Measurements from ENCODE around the gene LRRC4C.

Gene LRRC4C

DNA sequence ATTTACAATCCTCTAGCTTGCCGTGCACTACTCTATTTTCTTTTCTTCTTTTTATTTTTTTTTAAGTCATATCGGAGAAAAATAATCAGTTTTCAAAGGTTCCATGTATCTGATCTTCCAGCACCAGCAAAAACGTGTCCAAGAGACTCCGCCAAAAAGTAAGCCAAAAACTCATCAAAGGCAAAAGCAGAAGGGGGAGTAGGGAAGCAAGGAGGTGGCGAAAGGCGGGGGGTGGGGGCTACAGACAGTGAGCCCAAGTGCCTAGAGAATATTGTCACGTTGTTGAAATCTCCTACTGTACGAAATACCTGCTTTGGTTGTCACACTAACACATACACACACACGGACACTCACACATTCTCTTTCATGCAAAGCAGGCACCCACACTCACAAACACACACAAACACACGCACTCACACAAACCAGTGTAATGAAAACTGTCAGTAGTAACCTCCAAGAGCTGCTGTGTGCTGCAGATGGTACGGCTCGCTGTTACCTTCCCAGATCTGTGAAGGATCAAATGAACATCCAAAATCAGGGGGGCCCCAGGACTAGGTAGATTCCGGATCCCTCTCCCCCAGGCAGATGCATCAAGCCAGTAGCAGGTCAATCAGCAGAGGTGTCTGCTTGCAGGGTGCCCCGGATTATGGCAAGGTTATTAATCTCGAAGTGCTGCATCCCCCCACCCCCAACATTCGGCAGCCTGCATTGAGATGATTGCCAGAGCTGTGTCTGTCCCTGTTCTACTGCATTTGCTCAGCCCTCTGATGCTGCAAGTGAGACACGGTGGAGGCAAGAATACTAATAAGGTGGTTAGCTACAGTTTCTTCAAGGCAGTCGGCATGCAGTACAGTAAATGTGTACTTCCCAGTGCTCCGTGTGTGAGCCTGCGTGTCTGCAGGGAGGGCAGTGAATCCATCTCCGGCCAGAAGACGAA, at the start of gene LRRC4C:
Gene LRRC4C, minus strand, starts transcription at position 188 of the 937 bp plus-strand sequence.
- Histone ChIP-seq H3K4me3 (ENCODE audit: low read depth, low read length) (no peak within 1 kb of the TSS), H3K27me3 (ENCODE audit: insufficient read depth, low read length) (peaks cover 9% of the 10 kb centered on the region; the same call in 1 of the 2 replicates), H3K79me2 (ENCODE audit: control insufficient read depth, insufficient read depth, low read length, unreplicated experiment) (no peaks in the 10 kb centered on the region), H2AFZ (ENCODE audit: low read length, unreplicated experiment) (no peak within 1 kb of the TSS), H3K4me1 (ENCODE audit: control insufficient read depth, insufficient read depth, low read length, unreplicated experiment) (no peaks in the 10 kb centered on the region), H3K36me3 (ENCODE audit: insufficient read depth, low read length) (no peaks in the 10 kb centered on the region), H3K27ac (ENCODE audit: low read depth, low read length) (no peak within 1 kb of the TSS)

DNA sequence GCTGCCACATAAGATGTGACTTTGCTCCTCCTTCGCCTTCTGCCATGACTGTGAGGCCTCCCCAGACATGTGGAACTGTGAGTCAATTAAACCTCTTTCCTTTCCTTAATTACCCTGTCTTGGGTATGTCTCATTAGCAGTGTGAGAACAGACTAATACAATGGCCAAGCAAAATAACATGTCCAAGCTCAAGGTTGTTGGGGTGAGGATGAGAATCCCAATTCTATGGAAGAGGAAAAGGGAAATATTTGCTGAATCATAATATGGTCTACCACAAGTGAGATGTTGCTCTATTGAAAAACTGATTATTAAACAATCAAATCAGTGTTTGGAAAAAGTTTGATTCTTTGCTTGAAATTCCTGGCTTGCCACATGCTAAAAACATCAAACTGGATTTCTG, 48.7 kb upstream of the LRRC4C start:
- Histone ChIP-seq H3K4me1 (ENCODE audit: control insufficient read depth, insufficient read depth, low read length, unreplicated experiment) (no peaks in the 10 kb centered on the region), H2AFZ (ENCODE audit: low read length, unreplicated experiment) (no peak overlapping the region), H3K36me3 (ENCODE audit: insufficient read depth, low read length) (no peaks in the 10 kb centered on the region)

DNA sequence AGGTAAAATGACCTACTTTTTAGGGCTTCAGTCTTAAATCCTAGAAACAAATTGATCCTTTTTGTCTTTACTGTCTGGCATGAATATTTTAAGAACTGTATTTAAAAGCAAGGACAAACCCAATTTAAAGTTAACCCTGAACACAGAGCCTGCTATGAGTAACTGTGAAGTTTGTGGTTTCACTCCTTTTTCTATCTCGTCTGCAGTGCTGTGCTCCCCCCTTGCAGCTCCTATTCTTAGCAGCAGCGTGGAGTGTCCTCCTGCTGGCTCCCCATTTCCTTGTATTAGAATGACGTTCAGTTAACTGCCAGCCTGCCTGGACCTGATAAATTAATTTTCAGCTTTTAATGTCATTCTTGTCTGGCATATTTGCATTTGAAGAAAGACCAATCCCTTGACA, 40.0 kb upstream of the LRRC4C start:
- H3K79me2 ChIP-seq (ENCODE audit: control insufficient read depth, insufficient read depth, low read length, unreplicated experiment) = no peaks in the 10 kb centered on the region
- H3K36me3 ChIP-seq (ENCODE audit: insufficient read depth, low read length) = no peaks in the 10 kb centered on the region
- H3K27me3 ChIP-seq (ENCODE audit: insufficient read depth, low read length) = no peaks in the 10 kb centered on the region
- H3K4me3 ChIP-seq (ENCODE audit: low read depth, low read length) = no peak overlapping the region
- no peak overlapping the region for H2AFZ ChIP-seq (ENCODE audit: low read length, unreplicated experiment)
- no peaks in the 10 kb centered on the region for H3K4me1 ChIP-seq (ENCODE audit: control insufficient read depth, insufficient read depth, low read length, unreplicated experiment)
- H3K27ac ChIP-seq (ENCODE audit: low read depth, low read length) = no peak overlapping the region

More for the DNA sequence above, 48.7 kb upstream of the LRRC4C start:
- H3K27me3 ChIP-seq (ENCODE audit: insufficient read depth, low read length) = no peaks in the 10 kb centered on the region
- H3K27ac ChIP-seq (ENCODE audit: low read depth, low read length) = no peak overlapping the region
- H3K79me2 ChIP-seq (ENCODE audit: control insufficient read depth, insufficient read depth, low read length, unreplicated experiment) = no peaks in the 10 kb centered on the region
- H3K4me3 ChIP-seq (ENCODE audit: low read depth, low read length) = no peak overlapping the region

DNA sequence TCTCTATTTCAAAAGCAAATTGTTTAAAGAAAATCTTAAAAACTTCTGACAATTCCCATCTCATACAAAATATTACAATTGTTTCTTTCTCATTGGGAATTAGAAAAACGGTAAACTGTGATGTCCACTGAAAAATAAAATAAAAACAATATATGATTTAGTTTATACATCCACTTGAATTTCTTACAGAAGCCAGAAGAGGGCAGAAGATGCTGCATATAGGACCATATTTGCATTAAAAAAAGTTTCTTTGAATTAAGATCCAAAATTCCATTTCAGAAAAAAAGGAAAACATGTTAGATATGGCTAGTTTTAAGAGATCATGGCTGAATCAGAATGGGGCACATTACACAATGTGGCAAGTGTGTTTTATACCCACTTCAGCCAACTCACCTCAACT, 39.3 kb upstream of the LRRC4C start:
- no peak overlapping the region for H3K4me3 ChIP-seq (ENCODE audit: low read depth, low read length)
- no peaks in the 10 kb centered on the region for H3K27me3 ChIP-seq (ENCODE audit: insufficient read depth, low read length)
- no peak overlapping the region for H3K27ac ChIP-seq (ENCODE audit: low read depth, low read length)
- H3K4me1 ChIP-seq (ENCODE audit: control insufficient read depth, insufficient read depth, low read length, unreplicated experiment) = no peaks in the 10 kb centered on the region
- no peaks in the 10 kb centered on the region for H3K79me2 ChIP-seq (ENCODE audit: control insufficient read depth, insufficient read depth, low read length, unreplicated experiment)
- H3K36me3 ChIP-seq (ENCODE audit: insufficient read depth, low read length) = no peaks in the 10 kb centered on the region
- no peak overlapping the region for H2AFZ ChIP-seq (ENCODE audit: low read length, unreplicated experiment)

DNA sequence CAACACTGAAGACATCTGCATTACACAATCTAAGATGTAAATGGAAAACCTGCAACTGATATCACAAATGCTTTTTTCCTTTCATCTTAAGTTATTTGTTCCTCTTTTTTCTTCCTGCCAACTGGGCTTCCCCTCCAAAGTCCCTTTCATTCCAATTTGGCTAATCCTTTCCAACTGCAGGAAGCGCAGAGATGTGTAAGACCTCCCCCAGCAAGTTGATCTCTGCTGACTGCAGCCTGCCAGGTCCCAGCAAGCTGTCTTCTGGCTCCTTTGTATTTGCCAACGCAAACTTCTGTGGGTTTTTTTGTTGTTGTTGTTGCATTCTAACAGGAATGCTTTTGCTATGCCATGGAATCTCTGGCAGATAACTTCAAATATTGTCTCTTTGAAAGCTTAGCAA, 38.5 kb upstream of the LRRC4C start:
- Histone ChIP-seq H3K79me2 (ENCODE audit: control insufficient read depth, insufficient read depth, low read length, unreplicated experiment) (no peaks in the 10 kb centered on the region), H3K4me3 (ENCODE audit: low read depth, low read length) (no peak overlapping the region), H3K27ac (ENCODE audit: low read depth, low read length) (no peak overlapping the region), H3K27me3 (ENCODE audit: insufficient read depth, low read length) (no peaks in the 10 kb centered on the region), H3K4me1 (ENCODE audit: control insufficient read depth, insufficient read depth, low read length, unreplicated experiment) (no peaks in the 10 kb centered on the region), H2AFZ (ENCODE audit: low read length, unreplicated experiment) (no peak overlapping the region), H3K36me3 (ENCODE audit: insufficient read depth, low read length) (no peaks in the 10 kb centered on the region)

DNA sequence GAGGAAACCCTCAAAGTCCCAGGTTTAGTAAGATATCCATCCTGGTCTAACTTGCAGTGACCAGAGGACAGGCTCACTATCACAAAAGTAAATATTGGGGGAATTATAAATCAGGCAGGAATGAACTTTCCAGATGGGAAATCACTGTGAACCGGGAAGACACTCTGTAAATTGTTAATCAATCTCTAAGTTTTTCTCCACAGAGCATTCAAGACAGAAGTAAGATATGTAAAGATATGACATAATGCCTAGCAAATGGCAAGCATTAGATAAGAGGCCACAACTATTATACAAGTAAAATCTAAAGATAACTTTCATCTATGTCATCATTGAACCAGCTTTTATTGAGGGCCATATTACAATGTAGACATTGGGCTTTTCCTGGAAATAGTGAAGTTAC, 35.3 kb upstream of the LRRC4C start:
- H3K79me2 ChIP-seq (ENCODE audit: control insufficient read depth, insufficient read depth, low read length, unreplicated experiment) = no peaks in the 10 kb centered on the region
- H2AFZ ChIP-seq (ENCODE audit: low read length, unreplicated experiment) = no peak overlapping the region
- H3K36me3 ChIP-seq (ENCODE audit: insufficient read depth, low read length) = no peaks in the 10 kb centered on the region
- H3K4me3 ChIP-seq (ENCODE audit: low read depth, low read length) = no peak overlapping the region
- H3K27ac ChIP-seq (ENCODE audit: low read depth, low read length) = no peak overlapping the region
- H3K27me3 ChIP-seq (ENCODE audit: insufficient read depth, low read length) = no peaks in the 10 kb centered on the region
- H3K4me1 ChIP-seq (ENCODE audit: control insufficient read depth, insufficient read depth, low read length, unreplicated experiment) = no peaks in the 10 kb centered on the region

DNA sequence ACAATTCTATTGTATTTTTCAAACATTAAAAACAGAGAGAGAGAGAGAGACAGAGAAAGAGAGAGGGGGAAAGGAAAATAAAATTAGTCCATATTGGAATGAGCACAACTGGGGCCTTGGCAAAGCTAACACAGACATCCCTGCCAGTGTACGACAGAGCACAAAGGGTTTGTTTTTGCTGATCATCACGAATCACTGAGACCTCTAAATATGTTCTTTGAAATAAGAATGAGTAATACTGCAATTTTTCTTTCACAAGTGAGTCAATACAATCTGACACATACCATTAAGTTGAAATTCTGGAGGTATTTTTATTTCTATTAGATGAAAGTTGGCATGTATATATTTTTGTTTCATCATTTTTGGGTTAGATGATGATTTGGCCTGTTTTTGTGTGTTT, 27.0 kb upstream of the LRRC4C start:
- Histone ChIP-seq H3K4me1 (ENCODE audit: control insufficient read depth, insufficient read depth, low read length, unreplicated experiment) (no peaks in the 10 kb centered on the region), H3K79me2 (ENCODE audit: control insufficient read depth, insufficient read depth, low read length, unreplicated experiment) (no peaks in the 10 kb centered on the region), H2AFZ (ENCODE audit: low read length, unreplicated experiment) (no peak overlapping the region), H3K27me3 (ENCODE audit: insufficient read depth, low read length) (no peaks in the 10 kb centered on the region), H3K27ac (ENCODE audit: low read depth, low read length) (no peak overlapping the region), H3K4me3 (ENCODE audit: low read depth, low read length) (no peak overlapping the region), H3K36me3 (ENCODE audit: insufficient read depth, low read length) (no peaks in the 10 kb centered on the region)

DNA sequence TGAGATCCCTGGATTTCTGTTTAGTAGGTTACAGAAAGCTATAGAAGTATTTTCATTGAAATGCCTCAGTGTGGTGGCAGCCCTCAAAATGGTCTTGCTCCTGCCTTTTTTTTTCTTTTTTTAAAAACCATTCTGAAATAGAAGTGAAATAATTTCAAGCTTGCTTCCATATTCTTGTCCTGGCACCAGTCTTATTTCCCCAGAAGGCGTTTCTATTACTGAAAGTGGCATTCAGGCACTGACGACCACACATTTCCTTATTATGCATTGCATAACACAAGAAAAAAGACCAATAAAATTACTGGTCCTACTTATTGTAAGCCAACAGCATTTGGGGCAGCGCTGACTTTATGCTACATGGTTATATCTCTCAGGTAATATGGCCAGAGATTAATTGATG, 24.5 kb upstream of the LRRC4C start:
- no peaks in the 10 kb centered on the region for H3K79me2 ChIP-seq (ENCODE audit: control insufficient read depth, insufficient read depth, low read length, unreplicated experiment)
- no peak overlapping the region for H2AFZ ChIP-seq (ENCODE audit: low read length, unreplicated experiment)
- no peaks in the 10 kb centered on the region for H3K36me3 ChIP-seq (ENCODE audit: insufficient read depth, low read length)
- H3K27me3 ChIP-seq (ENCODE audit: insufficient read depth, low read length) = no peaks in the 10 kb centered on the region
- H3K4me3 ChIP-seq (ENCODE audit: low read depth, low read length) = no peak overlapping the region
- H3K4me1 ChIP-seq (ENCODE audit: control insufficient read depth, insufficient read depth, low read length, unreplicated experiment) = no peaks in the 10 kb centered on the region
- H3K27ac ChIP-seq (ENCODE audit: low read depth, low read length) = no peak overlapping the region

DNA sequence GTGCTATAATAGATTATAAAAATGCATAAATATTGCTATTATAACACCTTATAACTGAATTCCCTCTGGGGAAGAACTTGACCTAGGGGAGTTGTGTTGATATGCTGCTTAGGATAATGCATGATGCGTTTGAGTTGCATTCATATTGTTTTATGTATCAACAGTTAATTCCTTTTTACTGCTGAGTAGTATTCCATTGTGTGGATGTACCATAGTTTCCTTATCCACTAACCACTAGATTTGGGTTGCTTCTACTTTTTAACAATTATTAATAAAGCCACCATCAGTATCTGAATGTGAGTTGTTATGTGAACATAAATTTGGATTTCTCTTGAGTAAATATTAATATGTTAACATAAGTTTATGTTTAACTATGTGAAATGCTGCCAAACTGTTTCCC, 19.7 kb upstream of the LRRC4C start:
- Histone ChIP-seq H2AFZ (ENCODE audit: low read length, unreplicated experiment) (no peak overlapping the region), H3K4me1 (ENCODE audit: control insufficient read depth, insufficient read depth, low read length, unreplicated experiment) (no peaks in the 10 kb centered on the region), H3K27me3 (ENCODE audit: insufficient read depth, low read length) (no peaks in the 10 kb centered on the region), H3K79me2 (ENCODE audit: control insufficient read depth, insufficient read depth, low read length, unreplicated experiment) (no peaks in the 10 kb centered on the region), H3K27ac (ENCODE audit: low read depth, low read length) (no peak overlapping the region), H3K4me3 (ENCODE audit: low read depth, low read length) (no peak overlapping the region), H3K36me3 (ENCODE audit: insufficient read depth, low read length) (no peaks in the 10 kb centered on the region)

DNA sequence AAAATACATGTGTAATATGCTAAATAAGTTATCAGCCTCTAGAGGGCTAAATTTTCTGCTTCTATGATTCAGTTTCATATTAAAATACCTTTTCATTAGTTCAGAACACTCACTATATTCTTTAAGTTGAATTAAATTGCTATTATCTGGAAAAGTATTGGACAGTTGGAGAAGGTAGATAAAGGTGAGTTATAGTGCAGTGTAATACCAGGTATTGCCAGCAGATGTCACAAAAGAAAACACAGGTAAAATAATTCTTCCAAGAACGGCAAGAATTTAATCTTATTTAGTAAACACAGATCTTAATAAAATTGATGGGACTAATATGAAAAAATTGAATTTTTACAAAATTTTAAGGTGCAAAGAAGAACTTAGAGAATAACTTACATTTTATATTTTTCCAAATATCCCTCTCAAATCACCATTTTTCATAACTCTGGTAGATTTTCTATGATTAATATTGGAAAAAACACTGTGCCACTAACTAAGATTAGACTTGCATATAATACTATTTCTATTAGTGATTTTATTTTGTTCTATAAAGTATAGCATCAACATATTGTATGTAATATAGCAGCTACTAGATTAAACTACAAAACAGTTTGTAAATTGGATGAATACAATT, 1.7 kb upstream of the LRRC4C start:
- H3K79me2 ChIP-seq (ENCODE audit: control insufficient read depth, insufficient read depth, low read length, unreplicated experiment) = no peaks in the 10 kb centered on the region
- no peaks in the 10 kb centered on the region for H3K4me1 ChIP-seq (ENCODE audit: control insufficient read depth, insufficient read depth, low read length, unreplicated experiment)
- no peak overlapping the region for H2AFZ ChIP-seq (ENCODE audit: low read length, unreplicated experiment)
- peaks cover 9% of the 10 kb centered on the region; the same call in 1 of the 2 replicates for H3K27me3 ChIP-seq (ENCODE audit: insufficient read depth, low read length)
- no peaks in the 10 kb centered on the region for H3K36me3 ChIP-seq (ENCODE audit: insufficient read depth, low read length)
- H3K27ac ChIP-seq (ENCODE audit: low read depth, low read length) = no peak overlapping the region
- no peak overlapping the region for H3K4me3 ChIP-seq (ENCODE audit: low read depth, low read length)

DNA sequence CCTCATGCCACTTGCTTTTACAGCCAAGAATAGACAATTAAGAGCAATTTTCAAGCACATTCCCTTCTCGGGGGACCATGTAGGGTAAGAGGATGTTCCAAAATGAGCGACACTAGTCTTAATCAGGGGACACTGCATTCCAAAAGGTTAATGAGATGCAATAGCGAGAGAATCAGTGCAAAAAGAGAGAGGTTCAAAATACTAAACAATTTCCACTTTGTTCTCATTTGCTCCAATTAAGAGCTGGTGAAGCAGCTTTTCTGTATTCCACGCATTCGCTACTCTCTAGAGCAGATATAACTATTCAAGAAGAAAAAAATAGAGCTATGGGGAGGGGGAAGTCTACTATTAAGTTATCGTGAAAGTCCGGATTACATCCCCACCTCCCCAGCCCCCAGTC, 811 bp downstream of the LRRC4C start:
- Histone ChIP-seq H3K36me3 (ENCODE audit: insufficient read depth, low read length) (no peaks in the 10 kb centered on the region), H3K4me3 (ENCODE audit: low read depth, low read length) (no peak overlapping the region), H2AFZ (ENCODE audit: low read length, unreplicated experiment) (no peak overlapping the region), H3K79me2 (ENCODE audit: control insufficient read depth, insufficient read depth, low read length, unreplicated experiment) (no peaks in the 10 kb centered on the region), H3K27me3 (ENCODE audit: insufficient read depth, low read length) (peaks cover 9% of the 10 kb centered on the region; the same call in 1 of the 2 replicates), H3K27ac (ENCODE audit: low read depth, low read length) (no peak overlapping the region), H3K4me1 (ENCODE audit: control insufficient read depth, insufficient read depth, low read length, unreplicated experiment) (no peaks in the 10 kb centered on the region)
